ENCODE data around the gene SSTR3. TPM values are rescaled to one million over a fixed set of nuclear protein-coding genes. Genes with fewer than 3 reads are reported as not detected.

Gene SSTR3
- total RNA-seq, 1 donor from 2014 or later: not detected

- DNase-seq (no peak), ATAC-seq (no peak)
- H3K9me3 ChIP-seq: no peaks in the 10 kb centered on the region
- intact Hi-C loops (cut with DNase I): no loop called here
- TF ChIP-seq, protein P1, sequence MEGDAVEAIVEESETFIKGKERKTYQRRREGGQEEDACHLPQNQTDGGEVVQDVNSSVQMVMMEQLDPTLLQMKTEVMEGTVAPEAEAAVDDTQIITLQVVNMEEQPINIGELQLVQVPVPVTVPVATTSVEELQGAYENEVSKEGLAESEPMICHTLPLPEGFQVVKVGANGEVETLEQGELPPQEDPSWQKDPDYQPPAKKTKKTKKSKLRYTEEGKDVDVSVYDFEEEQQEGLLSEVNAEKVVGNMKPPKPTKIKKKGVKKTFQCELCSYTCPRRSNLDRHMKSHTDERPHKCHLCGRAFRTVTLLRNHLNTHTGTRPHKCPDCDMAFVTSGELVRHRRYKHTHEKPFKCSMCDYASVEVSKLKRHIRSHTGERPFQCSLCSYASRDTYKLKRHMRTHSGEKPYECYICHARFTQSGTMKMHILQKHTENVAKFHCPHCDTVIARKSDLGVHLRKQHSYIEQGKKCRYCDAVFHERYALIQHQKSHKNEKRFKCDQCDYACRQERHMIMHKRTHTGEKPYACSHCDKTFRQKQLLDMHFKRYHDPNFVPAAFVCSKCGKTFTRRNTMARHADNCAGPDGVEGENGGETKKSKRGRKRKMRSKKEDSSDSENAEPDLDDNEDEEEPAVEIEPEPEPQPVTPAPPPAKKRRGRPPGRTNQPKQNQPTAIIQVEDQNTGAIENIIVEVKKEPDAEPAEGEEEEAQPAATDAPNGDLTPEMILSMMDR (IDR thresholded peaks at IDR 0.05): no peak
- no peaks in the 10 kb centered on the region for H3K4me1 ChIP-seq
- no peaks in the 10 kb centered on the region for H3K36me3 ChIP-seq
- no peak overlapping the region for H3K4me3 ChIP-seq
- H3K27ac ChIP-seq: no peak overlapping the region
- no peaks in the 10 kb centered on the region for H3K27me3 ChIP-seq
Observed at GRCh38 chr22:37154925-37155712, 57.2 kb downstream of the SSTR3 start.

Other genes starting within 250 kb of the SSTR3 start
- 48.1 TPM for gene TST, start 193.0 kb downstream of the SSTR3 start, total RNA-seq
- gene MPST, start 192.7 kb downstream of the SSTR3 start, total RNA-seq: 71.4 TPM
- gene KCTD17, start 160.7 kb downstream of the SSTR3 start, total RNA-seq: 19.2 TPM
- 2.1 TPM for gene TMPRSS6, start 102.8 kb downstream of the SSTR3 start, total RNA-seq
- 10.6 TPM for gene IL2RB, start 62.6 kb downstream of the SSTR3 start, total RNA-seq
- 6.1 TPM for gene C1QTNF6, start 24.2 kb downstream of the SSTR3 start, total RNA-seq
- 107 TPM for gene RAC2, start 31.8 kb upstream of the SSTR3 start, total RNA-seq
- 37.9 TPM for gene CYTH4, start 70.0 kb upstream of the SSTR3 start, total RNA-seq
- gene ELFN2, start 215.0 kb upstream of the SSTR3 start, total RNA-seq: 0.72 TPM

Data from upper lobe of right lung (tissue), 1 donor.